GM19372 (cell line): ENCODE results near the gene SHC4.
"Not testable (repeated sequence)": the region's sequence is repeated elsewhere in the genome, so short reads cannot be mapped to it uniquely, and the experiment has no call there.

Experiments used
- ATAC-seq: cut with Tn5 transposase; IDR thresholded peaks from one replicate; pipeline ENCODE4 v1.9.1; 2021; ENCODE audit warnings: mild to moderate bottlenecking, low read depth, moderate library complexity; ENCODE audit not compliant: unreplicated experiment

Gene SHC4

GRCh38 chr15:48856942-48857341, 106.8 kb downstream of the SHC4 start:
- ATAC-seq: no peak

- no peak for ATAC-seq
Measured at GRCh38 chr15:48855501-48856440, 107.9 kb downstream of the SHC4 start.

- ATAC-seq: not testable (repeated sequence)
Measured at GRCh38 chr15:48854434-48854833, 109.3 kb downstream of the SHC4 start.

- no peak for ATAC-seq
Measured at GRCh38 chr15:48851956-48852355, 111.8 kb downstream of the SHC4 start.

- ATAC-seq: no peak
Measured at GRCh38 chr15:48850648-48851047, 113.1 kb downstream of the SHC4 start.

GRCh38 chr15:48845123-48845522, 118.6 kb downstream of the SHC4 start:
- ATAC-seq: no peak

GRCh38 chr15:48842501-48842900, 121.2 kb downstream of the SHC4 start:
- ATAC-seq: no peak

GRCh38 chr15:48834756-48835155, 129.0 kb downstream of the SHC4 start:
- ATAC-seq: no peak

- ATAC-seq: no peak
Measured at GRCh38 chr15:48833526-48834239, 130.0 kb downstream of the SHC4 start.

- no peak for ATAC-seq
Measured at GRCh38 chr15:48832648-48833047, 131.1 kb downstream of the SHC4 start.

GRCh38 chr15:48828906-48829305, 134.8 kb downstream of the SHC4 start:
- ATAC-seq: no peak

GRCh38 chr15:48828471-48828870, 135.2 kb downstream of the SHC4 start:
- ATAC-seq: no peak

GRCh38 chr15:48825075-48825474, 138.6 kb downstream of the SHC4 start:
- ATAC-seq: no peak

- ATAC-seq: no peak
Measured at GRCh38 chr15:48823706-48824105, 140.0 kb downstream of the SHC4 start.

GRCh38 chr15:48823237-48823636, 140.5 kb downstream of the SHC4 start:
- no peak for ATAC-seq

GRCh38 chr15:48814286-48814685, 149.4 kb downstream of the SHC4 start:
- no peak for ATAC-seq

- ATAC-seq: no peak
Measured at GRCh38 chr15:48811325-48811958, 152.3 kb downstream of the SHC4 start.

GRCh38 chr15:48810414-48811324, 153.1 kb downstream of the SHC4 start, which contains the start of gene CEP152:
CEP152 (minus strand) TSS chr15:48811069; CDS start chr15:48805649, 5,420 bp downstream.
- peak; percentile 95 for ATAC-seq

GRCh38 chr15:48806151-48806550, 157.6 kb downstream of the SHC4 start:
- no peak for ATAC-seq

GRCh38 chr15:48805591-48805990, 158.1 kb downstream of the SHC4 start:
- ATAC-seq: no peak
